ENCODE data around the gene SBF1.

The SBF1 gene

DNA sequence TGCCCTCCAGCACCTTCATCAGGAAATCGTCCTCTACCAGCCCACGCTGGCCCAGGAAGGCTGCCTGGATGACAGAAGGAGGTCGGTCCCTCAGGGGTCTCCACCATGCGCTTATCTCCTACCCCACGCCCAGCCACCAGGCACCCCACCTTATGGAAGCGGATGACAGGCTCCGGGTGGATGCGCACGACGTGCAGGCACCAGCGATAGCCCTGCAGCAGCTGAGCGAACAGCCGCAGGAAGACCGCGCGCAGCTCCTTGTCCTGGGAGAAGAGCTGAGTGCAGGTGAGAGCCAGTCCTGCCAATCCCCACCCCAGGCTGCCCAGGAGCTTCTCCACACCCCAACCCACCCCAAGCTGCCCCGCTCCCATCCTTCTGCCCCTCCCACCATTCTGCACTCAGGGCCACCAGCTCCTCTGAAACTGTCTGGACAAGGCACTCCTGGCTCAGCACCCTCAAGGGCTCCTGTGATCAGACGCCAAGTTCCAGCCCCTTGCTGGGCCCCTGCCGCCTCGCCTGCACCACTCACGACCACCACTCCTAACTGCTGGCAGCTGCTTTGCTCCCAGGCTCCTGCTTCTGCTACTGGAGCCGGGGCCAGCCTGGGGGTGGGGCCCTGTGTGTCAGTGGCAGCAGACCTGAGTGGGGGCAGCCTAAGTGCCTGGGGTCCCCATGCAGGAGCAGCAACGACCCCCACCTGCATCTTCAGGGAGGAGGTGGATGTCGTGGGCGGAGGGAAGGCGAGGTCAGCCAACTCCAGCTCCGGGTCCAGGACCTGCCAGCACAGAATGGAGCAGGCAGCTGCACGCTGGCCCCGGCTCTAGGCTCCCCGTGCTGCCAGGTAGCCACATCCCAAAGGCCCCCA is 9.5 kb downstream of the SBF1 start:
- DNase-seq, result no peak

DNA sequence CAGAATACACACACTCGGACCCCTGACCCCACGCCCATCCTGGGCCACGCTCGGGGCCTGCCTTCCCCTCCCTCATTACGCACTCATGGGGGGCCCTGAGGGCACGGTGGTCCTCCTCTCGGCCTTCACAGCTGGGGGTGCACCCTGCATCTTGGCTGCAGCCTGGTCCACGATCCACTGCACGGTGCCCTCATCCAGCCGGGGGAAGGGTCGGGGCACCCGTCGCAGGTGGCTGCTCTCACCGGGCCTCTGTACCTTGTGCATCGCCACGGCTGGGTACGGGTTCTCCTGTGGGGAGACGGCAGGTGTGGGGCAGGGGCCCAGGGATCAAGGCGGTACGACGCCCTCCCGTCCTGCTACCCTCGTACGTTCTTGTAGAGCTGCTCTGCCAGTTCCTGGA is 10.4 kb downstream of the SBF1 start:
- no peak for DNase-seq

DNA sequence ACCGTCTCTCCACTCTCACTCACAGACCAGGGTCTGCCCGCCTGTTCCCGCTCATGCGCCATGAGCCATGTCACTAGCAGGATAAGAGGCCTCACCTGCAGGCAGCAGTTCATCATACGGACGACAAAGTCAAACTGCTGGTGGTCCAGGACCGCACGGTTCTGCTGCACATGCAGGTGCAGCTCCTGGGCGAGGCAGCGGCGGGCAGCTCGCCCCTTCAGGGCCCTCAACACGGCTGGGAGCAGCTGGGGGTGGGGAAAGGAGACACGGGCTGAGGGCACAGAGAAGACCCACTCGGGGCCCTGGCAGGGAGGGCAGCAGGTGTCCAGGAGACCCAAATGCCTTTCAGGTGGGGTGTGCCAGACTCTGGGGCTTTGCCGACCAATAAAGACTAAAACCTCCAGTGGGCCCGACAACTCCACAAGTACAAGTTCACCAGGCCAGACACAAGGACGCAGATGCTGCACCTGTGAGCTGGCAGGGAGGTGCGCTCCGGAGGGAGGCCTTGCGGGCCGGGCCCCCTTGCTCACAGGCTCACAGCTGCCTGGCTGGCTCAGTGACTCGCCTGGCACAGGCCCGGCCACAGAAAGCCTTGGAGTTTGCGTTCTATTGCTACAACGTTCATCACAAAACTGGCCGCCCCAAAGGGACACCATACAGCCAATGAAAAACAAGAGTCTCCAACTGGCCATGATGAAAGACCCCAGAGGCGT is 11.5 kb downstream of the SBF1 start:
- no peak for DNase-seq

DNA sequence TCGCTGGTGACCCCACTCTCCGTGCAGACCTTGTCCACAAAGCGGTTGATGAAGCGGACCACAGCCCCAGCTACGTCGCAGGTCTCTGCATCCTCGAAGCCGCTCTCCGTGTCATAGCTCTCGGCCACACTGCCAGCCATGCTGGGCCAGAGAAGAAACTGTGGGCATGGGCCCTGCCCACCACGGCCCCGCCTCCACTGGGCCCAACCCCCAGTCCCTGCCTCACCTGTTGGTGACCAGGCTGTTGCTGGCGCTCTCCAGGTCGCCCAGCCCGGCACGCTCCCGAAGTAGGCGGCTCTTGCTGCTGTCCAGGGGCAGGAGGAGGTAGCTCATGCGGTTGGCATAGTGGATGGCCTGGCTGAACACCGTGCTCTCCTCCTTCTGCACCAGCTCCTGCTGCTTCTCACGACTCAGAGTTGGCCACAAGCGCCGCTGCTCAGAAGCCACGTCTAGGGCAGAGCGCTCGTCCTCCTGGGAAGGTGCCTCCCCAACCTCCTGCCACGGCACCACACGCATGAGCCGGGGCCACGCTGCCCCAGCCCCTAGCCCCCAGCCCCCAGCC is 12.8 kb downstream of the SBF1 start:
- no peak for DNase-seq

DNA sequence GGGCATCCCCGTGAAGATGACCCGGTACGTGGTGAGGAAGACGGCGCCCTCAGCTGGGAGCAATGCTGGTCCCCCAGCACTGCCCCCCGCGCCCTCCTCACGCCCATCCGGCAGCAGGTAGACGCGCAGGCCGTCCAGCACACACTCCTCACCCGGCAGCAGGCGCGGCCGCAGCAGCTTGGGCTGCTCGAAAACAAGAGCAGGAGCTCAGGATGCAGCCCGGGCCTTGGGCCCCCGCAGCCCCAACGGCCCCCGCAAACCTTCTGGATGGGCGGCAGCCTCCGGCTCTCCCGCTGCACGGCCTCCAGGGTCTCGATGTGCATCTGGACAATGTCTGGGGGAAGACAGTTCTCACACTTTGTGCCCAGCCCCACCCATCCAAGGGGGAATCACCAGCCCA is 13.3 kb downstream of the SBF1 start:
- no peak for DNase-seq

DNA sequence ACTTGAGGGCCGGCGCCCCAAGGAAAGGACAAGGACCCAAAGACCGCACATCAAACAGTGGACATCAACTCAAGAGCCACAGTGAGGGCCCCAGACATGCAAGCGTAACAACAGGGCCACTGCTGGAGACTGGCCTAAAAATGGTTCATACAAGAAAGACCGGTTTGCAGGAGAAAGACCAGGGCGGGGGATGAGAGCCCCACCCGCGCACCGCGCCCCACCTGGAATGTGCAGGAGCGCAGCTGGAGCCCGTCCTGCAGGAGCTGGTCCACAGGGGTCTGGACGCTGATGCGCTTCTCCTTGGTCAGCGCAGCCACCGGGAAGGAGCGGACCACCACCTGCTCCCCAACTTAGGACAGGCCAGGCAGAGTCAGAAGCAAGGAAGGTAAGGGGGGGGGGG is 13.9 kb downstream of the SBF1 start:
- no peak for DNase-seq

DNA sequence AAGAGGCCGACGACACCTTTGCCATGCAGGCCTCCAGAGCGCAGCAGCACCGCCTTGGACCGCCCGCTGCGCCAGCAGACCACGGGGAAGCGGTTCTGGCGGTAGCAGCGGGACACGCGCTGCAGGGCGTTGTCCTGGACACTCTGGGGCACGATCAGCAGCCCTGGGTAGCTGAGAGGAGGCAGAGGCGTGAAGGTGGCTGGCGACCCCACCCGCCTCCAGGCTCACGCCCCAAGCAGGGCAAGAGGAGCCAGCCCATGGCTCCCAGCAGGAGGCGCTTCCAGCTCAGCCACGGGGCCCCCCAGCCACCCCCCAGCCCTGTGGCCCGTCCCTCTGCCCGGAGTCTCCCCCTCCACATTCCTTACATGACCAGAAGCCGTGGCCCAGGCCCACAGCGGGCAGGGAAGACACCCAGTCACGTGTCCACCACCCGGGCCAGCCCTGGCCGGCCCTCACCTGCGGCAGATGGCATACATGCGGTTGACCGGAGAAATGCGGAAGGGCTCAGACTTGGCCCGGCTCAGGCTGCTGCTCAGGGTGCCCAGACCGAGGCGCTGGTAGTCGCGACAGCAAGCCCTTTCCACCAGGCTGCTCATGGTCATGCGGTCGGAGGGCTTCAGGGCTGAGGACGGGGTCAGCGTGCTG is 15.2 kb downstream of the SBF1 start:
- no peak for DNase-seq

DNA sequence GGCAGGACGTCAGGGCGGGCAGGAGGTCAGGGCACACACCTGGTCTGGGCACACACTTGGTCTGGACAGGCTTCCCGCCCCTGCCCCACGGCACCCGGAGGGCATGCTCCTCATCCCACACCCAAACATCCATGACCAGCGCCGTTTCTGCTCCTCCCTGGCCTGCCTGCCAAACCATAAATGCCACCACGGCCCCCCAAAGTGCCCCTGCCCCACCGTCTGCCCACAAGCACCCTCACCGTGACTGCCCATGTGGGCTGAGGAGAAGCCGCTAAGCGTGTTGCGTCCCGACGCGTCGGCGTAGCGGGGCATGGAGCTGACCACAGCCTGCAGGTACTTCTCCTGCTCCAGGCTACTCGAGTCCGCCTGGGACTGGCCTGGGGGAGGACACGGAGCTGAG is 15.8 kb downstream of the SBF1 start:
- no peak for DNase-seq

DNA sequence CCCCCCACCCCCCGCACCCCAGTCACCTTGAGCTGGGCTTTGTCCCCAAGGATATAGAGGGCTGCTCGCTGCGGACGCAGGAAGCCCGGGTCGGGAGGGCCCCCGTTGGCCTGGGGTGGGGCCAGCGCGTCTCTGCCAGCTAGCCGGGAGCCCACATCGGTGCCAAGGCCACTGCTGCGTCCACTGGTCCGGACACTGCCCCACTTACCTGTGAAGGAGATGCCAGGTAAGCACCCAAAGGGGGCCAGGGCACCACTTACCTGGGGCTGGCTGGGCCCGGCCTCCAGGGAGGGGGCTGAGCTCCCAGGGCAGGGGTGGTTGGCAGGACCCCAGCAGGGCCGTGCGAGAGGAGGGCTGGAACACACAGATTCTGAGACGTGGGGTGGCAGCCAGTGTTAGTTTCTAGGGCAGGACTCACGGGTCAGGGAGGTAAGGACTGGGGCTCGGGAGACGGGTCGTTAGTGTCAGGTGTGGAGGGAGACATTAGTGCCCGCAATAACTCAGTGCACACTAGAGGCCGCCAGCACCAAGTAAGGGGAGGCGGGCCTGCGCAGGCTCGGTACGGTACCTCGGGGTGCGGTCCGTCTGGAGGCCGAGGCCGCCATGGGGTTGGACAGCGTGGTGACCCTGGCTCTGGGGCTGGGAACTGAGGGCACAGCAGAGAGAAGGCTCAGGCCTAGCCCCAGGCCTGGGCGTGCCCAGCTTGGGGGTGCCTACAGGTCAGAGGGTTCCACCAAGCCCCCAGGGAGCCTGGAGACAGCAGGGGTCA is 18.2 kb downstream of the SBF1 start:
- no peak for DNase-seq

DNA sequence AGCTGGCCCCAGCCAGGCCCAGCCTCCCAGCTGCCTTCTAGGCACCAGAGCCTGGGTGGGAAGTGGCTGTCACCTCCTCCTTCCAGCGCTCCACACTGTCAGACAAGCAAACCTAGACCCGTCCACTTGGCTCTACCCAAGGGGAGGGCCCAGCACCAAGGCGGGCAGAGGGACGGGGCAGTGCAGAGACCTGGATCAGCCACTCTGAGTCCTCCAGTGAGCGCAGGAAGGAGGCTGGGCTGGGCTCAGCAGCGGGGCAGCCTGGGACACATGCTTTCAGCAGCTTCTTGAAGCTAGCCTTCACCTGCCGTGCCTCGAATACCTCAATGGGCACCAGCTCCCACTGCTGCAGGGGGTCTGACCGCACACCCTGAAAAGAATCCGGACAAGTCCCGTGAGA is 18.8 kb downstream of the SBF1 start:
- no peak for DNase-seq

DNA sequence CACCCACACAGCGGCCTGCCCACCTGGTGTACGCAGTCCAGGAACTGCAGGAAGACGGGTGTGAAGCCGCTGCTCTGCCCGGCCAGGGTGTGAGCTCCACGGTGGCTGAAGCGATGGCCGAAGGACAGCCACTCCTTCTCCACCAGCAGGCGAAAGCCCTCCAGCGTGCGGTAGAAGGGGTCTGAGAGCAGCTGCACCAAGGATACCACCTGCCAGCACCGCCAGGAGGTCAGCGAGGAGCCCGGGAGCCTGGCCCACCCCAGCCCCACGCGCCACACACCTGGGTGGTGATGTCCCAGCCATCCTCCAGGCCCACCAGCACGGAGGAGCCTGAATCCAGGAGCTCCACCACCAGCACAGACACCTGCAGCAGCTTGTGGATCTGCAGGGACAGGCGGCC is 19.6 kb downstream of the SBF1 start:
- no peak for DNase-seq

DNA sequence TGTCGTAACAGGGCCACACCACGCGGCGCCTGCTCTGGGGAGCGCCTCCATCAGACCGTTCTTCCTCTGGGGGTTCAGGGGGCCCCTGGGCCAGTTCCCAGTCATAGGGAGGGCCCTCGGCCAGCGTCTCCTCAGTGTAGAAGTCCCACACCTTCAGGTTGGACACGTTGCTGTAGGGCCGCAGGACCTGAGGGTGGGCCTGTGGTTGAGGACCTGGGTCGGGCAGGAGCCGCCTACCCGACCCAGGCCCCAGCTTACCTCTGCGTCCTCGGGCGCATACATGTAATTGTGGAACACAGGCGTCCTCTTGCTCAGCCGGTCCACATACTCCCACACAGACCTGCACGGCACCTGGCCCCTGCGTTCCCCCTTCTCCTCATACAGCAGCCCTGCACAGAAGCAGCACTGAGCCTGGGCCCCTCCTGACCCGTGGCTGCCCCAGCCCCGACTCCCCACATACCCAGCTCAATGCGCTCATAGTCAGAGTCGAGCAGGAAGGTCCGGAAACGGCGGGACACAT is 20.2 kb downstream of the SBF1 start:
- no peak for DNase-seq

DNA sequence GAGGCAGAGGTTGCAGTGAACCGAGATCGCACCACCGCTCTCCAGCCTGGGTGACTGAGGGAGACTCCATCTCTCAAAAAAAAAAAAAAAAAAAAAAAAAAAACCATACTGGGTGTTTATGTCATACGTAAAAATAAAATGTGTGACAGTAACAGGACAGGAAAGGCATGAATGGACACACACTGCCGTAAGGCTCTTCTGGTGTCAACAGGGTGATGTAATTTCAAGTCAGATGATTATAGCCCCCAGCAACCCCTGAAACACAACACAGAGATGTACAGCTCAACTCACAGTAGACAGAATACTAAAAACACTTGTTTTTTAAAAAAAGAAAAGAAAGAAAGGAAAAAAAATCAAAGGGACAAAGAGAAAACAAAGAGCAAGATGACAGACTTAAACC is 22.2 kb downstream of the SBF1 start:
- DNase-seq, result no peak

DNA sequence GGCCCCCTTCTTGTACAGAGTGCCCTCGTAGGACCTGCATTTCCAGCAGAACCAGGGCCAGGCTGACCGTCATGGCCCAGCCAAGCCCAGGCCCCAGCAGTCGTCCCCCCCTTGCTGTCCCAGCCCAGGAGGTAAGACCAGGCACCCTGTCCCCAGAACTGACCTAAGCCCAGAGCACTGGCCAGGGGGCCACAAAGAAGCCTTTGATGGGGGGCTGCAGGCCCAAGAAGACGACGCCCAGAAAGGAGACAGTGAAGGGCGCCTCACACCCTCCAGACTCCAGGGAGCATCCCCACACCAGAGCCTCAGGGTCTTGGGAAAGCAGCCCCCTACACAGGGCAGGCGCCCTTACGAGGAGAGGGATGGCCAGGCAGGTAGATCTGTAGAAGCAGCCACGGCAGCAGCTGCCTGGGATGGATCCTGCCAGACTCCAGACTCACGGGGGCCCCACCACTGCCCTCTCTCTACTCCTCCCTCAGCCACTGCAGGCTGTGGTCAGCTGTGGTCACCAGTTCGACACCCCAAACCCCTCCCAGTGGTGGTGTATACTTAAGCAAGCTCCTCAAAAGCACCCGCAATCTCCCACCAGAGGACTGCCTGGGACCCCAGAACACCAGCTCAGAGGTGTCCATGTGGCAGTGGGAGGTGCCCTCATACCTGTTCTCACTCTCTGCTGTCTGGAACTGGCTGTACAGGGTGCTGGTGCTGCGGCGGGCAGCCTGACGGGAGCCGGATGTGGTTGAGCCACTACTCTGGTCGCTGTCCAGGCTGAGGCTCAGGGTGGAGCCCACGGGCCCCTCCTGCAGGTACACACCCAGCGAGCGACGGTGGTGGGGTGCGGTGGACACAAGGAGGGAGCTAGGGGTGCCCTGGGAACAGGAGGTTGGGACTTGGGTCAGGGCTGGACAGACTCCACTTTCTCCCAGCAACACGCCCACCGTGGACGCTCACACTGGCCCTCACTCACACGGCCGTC is 27.0 kb downstream of the SBF1 start:
- no peak for DNase-seq

DNA sequence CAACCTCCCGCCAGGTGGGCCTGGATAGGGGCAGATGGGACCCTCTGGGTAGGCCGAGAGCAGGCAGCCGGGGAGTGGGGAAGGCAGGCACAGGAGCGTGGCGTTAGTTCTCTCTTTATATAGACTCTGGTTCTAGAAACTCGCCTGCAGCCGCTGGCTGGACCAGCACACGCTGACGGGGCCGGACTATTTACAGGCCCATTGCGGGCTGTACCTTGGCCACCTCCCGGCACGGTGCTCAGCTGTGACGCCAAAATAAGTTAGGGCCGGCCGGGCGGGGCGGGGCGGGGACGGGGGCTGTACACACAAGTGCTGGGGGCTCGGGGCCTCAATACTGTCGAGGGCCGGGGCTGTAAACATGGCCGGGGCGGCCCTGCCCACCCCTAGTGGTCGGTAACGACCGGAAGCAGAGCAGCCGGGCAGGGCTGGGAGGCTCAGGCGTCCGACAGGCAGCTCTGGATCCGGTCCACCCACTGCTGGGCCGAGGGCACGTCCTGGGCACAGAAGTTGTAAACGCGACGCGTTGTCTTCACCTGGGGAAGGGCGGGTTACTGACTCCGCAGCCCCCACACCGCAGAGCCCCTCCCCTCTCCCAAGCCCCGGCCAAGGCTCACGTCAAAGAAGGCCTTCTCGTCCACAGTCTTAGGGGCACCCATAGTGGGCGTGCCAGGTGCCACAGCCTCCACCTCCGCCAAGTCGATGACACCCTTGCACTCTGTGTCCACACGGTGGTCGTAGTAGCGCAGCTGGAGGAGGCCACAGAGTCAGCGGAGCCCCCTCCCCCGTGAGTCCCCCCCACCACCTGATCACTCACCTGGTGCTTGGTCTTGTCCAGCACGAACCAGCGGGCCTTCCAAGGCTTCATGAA is 27.9 kb downstream of the SBF1 start:
- no peak for DNase-seq

DNA sequence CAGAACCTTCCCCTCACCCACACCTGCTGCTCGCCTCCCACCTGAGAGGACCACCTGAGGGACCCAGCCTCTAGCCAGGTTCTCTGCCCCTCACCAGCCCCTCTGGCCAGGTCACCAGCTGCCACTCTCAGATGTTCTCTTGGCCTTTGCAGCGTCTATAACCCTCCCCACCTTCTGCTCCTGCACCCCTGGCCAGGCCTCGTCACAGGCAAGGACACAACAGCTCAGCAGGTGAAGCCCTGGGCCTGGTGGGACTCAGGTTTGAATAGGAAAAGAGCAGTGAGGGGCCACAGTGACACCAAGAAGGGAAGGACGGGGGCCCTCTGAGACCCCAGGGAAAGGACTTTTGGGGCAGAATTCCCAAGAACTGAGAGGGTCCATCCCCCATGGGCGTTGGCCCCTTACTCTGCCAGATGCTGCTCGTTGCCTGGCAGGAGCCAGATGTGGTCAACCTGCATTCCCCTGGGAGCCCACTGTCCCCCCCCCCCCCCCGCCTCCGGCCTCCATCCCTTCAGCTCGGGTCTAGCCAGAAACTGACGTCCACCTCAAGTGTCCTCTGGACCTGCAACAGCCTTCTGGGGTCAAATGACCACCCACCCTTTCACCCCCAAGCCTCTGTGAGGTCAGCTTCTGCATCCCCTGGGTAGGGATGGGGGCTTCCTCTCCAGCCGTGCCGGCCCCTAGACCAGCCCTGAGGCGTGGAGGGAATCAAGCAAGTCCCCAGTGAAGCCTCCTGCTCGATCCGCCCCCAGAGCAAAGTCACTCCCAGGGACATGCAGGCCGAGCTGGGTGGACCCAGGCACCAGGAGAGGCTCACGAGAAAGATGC is 28.7 kb downstream of the SBF1 start:
- DNase-seq, result no peak

DNA sequence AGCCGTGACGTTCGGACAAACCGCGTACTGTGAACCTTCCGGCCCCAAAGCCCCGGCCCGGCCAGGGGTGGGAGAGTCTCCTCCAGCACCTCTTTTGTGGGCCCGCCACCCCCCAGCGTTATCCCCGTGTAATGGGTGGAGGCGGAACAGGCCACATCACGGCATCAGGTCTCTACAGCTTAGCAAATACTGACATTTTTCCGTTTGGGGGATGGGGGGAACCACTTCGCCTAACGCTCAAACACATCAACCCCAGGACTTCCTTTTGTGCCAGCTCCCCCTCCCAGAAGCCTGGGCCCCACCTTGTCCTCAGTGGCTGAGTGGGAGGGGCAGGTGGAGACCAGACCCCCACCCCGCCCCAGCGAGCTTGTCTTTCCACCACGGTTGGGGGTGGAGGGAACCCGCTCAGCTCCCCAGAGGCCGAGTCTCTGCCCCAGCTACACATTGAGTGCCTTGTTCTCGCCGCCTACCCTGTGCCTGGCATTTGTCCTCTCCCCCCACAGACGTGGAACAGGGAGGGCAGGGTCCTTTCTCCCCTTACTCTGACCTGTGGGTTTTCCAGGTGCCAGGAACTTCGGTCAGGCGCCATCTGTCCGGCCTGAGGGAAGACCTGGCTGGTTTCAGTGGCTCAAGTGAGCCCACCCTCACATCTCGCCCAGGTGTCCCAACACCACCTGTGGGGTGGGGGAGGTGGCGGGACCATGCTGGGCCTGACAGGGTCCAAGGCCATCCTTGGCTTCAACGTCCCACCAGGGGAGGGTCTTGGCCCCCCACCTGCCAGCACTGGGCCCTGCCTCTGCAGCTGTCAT is 29.6 kb downstream of the SBF1 start:
- DNase-seq, result no peak

DNA sequence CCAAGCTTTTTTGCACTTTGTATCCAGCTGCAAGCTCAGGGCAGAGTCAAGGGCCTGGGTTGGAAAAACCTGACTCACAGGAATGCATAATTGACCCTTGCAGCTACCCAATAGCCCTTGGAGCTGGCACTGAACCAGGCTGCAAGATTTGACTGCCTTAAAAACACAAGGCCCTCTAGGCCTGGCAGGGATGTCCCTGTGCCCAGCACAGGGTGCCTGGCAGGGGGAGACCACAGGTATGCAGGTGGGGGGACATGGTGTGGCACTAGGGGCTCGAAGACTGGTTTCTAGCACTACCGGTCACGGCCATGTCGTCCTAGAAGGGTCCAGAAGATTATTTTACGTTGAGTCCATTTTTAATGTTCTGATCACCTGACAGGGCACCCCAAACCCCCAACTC is 30.2 kb downstream of the SBF1 start:
- no peak for DNase-seq

Data from activated CD4-positive, alpha-beta T cell treated with anti-CD3 and anti-CD28 coated beads for 4 hours (primary cell).